T-helper 1 cell treated with Interleukin-12 subunit alpha and Interleukin-12 subunit beta and Interleukin-4 antibody, amounts not matched to agents 30 μg/mL and 1 μg/mL, for 36 hours (primary cell): Measurements from ENCODE around the gene MGAT3.

ENCODE experiments used
- H3K27ac Mint-ChIP-seq: one replicate; pipeline ENCODE4 v1.8.0; 2021; ENCODE audit warnings: mild to moderate bottlenecking, mixed read lengths
- H3K27me3 Mint-ChIP-seq: one replicate; pipeline ENCODE4 v1.8.0; 2021; ENCODE audit warnings: low read depth, mixed read lengths
- H3K36me3 Mint-ChIP-seq: one replicate; pipeline ENCODE4 v1.8.0; 2021; ENCODE audit warnings: low read depth, mixed read lengths
- H3K4me1 Mint-ChIP-seq: one replicate; pipeline ENCODE4 v1.8.0; 2021; ENCODE audit warnings: low read depth, mixed read lengths
- H3K4me3 Mint-ChIP-seq: one replicate; pipeline ENCODE4 v1.8.0; 2021; ENCODE audit warnings: mild to moderate bottlenecking, moderate library complexity, mixed read lengths
- H3K9me3 Mint-ChIP-seq: one replicate; pipeline ENCODE4 v1.8.0; 2021; ENCODE audit warnings: mixed read lengths

The MGAT3 gene

GRCh38 chr22:39530692-39531331, 74.0 kb downstream of the MGAT3 start:
- no peaks in the 10 kb centered on the region for H3K27me3 Mint-ChIP-seq
- H3K27ac Mint-ChIP-seq = peak overlapping the region; percentile 41
- no peaks in the 10 kb centered on the region for H3K9me3 Mint-ChIP-seq
- H3K4me1 Mint-ChIP-seq = peaks cover 55% of the 10 kb centered on the region
- H3K4me3 Mint-ChIP-seq = peak overlapping the region; percentile 92
- H3K36me3 Mint-ChIP-seq = peaks cover 37% of the 10 kb centered on the region

- no peaks in the 10 kb centered on the region for H3K27me3 Mint-ChIP-seq
- H3K27ac Mint-ChIP-seq = peak within 1 kb of the TSS; percentile 94
- no peaks in the 10 kb centered on the region for H3K9me3 Mint-ChIP-seq
- H3K4me3 Mint-ChIP-seq = peak within 1 kb of the TSS; percentile 92
- H3K4me1 Mint-ChIP-seq = peaks cover 45% of the 10 kb centered on the region
- peaks cover 33% of the 10 kb centered on the region for H3K36me3 Mint-ChIP-seq
These were observed 75.6 kb downstream of the MGAT3 start, which contains the start of gene RPS19BP1 for GRCh38 chr22:39532215-39533073. RPS19BP1 (minus strand) TSS chr22:39532748; CDS start chr22:39532738, 10 bp downstream.

- H3K27me3 Mint-ChIP-seq = no peaks in the 10 kb centered on the region
- H3K4me3 Mint-ChIP-seq = no peak overlapping the region
- H3K36me3 Mint-ChIP-seq = peaks cover 22% of the 10 kb centered on the region
- H3K9me3 Mint-ChIP-seq = no peaks in the 10 kb centered on the region
- peaks cover 32% of the 10 kb centered on the region for H3K4me1 Mint-ChIP-seq
- no peak overlapping the region for H3K27ac Mint-ChIP-seq
These were observed 77.3 kb downstream of the MGAT3 start for GRCh38 chr22:39534092-39534506.

- Mint-ChIP-seq H3K4me1 (peaks cover 27% of the 10 kb centered on the region), H3K27me3 (no peaks in the 10 kb centered on the region), H3K27ac (no peak overlapping the region), H3K4me3 (no peak overlapping the region), H3K9me3 (no peaks in the 10 kb centered on the region), H3K36me3 (peaks cover 16% of the 10 kb centered on the region)
These were observed 78.0 kb downstream of the MGAT3 start for GRCh38 chr22:39534591-39535356.

GRCh38 chr22:39535357-39535725, 78.5 kb downstream of the MGAT3 start:
- peaks cover 23% of the 10 kb centered on the region for H3K4me1 Mint-ChIP-seq
- H3K36me3 Mint-ChIP-seq = peaks cover 12% of the 10 kb centered on the region
- H3K27me3 Mint-ChIP-seq = no peaks in the 10 kb centered on the region
- no peak overlapping the region for H3K27ac Mint-ChIP-seq
- no peak overlapping the region for H3K4me3 Mint-ChIP-seq
- no peaks in the 10 kb centered on the region for H3K9me3 Mint-ChIP-seq

- no peaks in the 10 kb centered on the region for H3K9me3 Mint-ChIP-seq
- peaks cover 18% of the 10 kb centered on the region for H3K4me1 Mint-ChIP-seq
- peaks cover 8% of the 10 kb centered on the region for H3K36me3 Mint-ChIP-seq
- H3K4me3 Mint-ChIP-seq = no peak overlapping the region
- H3K27me3 Mint-ChIP-seq = no peaks in the 10 kb centered on the region
- H3K27ac Mint-ChIP-seq = no peak overlapping the region
These were observed 79.1 kb downstream of the MGAT3 start for GRCh38 chr22:39535831-39536449.

- Mint-ChIP-seq H3K27me3 (no peaks in the 10 kb centered on the region), H3K4me1 (peaks cover 12% of the 10 kb centered on the region), H3K36me3 (peaks cover 7% of the 10 kb centered on the region), H3K27ac (no peak overlapping the region), H3K9me3 (no peaks in the 10 kb centered on the region), H3K4me3 (no peak overlapping the region)
These were observed 79.9 kb downstream of the MGAT3 start for GRCh38 chr22:39536711-39537110.

- Mint-ChIP-seq H3K9me3 (no peaks in the 10 kb centered on the region), H3K27me3 (peaks cover 5% of the 10 kb centered on the region), H3K4me1 (peaks cover 4% of the 10 kb centered on the region), H3K36me3 (no peaks in the 10 kb centered on the region), H3K27ac (no peak overlapping the region), H3K4me3 (no peak overlapping the region)
These were observed 81.2 kb downstream of the MGAT3 start for GRCh38 chr22:39537975-39538374.
